Measurements from ENCODE around the gene CLEC18A.
"Not testable (repeated sequence)": the region's sequence is repeated elsewhere in the genome, so short reads cannot be mapped to it uniquely, and the experiment has no call there.

Gene CLEC18A

GRCh38 chr16:69931631-69932030, 19.5 kb upstream of the CLEC18A start:
- DNase-seq: no peak

- DNase-seq: no peak
Observed at GRCh38 chr16:69932228-69932627, 18.9 kb upstream of the CLEC18A start.

GRCh38 chr16:69932691-69933392, 18.3 kb upstream of the CLEC18A start:
- DNase-seq: no peak

- no peak for DNase-seq
Observed at GRCh38 chr16:69934044-69934443, 17.1 kb upstream of the CLEC18A start.

GRCh38 chr16:69934751-69935150, 16.4 kb upstream of the CLEC18A start:
- DNase-seq: no peak

GRCh38 chr16:69935278-69935711, 15.8 kb upstream of the CLEC18A start:
- DNase-seq: no peak

GRCh38 chr16:69935740-69936139, 15.4 kb upstream of the CLEC18A start:
- DNase-seq: no peak

- no peak for DNase-seq
Observed at GRCh38 chr16:69936252-69936651, 14.9 kb upstream of the CLEC18A start.

- DNase-seq: no peak
Observed at GRCh38 chr16:69936751-69937211, 14.4 kb upstream of the CLEC18A start.

GRCh38 chr16:69937465-69937951, 13.6 kb upstream of the CLEC18A start:
- no peak for DNase-seq

GRCh38 chr16:69938981-69939820, 11.9 kb upstream of the CLEC18A start:
- no peak for DNase-seq

GRCh38 chr16:69939821-69940585, 11.1 kb upstream of the CLEC18A start:
- no peak for DNase-seq

GRCh38 chr16:69940676-69941075, 10.5 kb upstream of the CLEC18A start:
- DNase-seq: no peak

GRCh38 chr16:69941251-69942098, 9.7 kb upstream of the CLEC18A start:
- no peak for DNase-seq

- DNase-seq: no peak
Observed at GRCh38 chr16:69942099-69942491, 9.0 kb upstream of the CLEC18A start.

GRCh38 chr16:69942627-69943170, 8.4 kb upstream of the CLEC18A start:
- no peak for DNase-seq

- not testable (repeated sequence) for DNase-seq
Observed at GRCh38 chr16:69943241-69944036, 7.7 kb upstream of the CLEC18A start.

- DNase-seq: not testable (repeated sequence)
Observed at GRCh38 chr16:69950411-69950810, 723 bp upstream of the CLEC18A start.

- DNase-seq: not testable (repeated sequence)
Observed at GRCh38 chr16:69951672-69952031, 518 bp downstream of the CLEC18A start.

- DNase-seq: not testable (repeated sequence)
Observed at GRCh38 chr16:69952116-69952515, 982 bp downstream of the CLEC18A start.
